ENCODE results near the gene ABCA7. TPM values are rescaled to one million over a fixed set of nuclear protein-coding genes. Genes with fewer than 3 reads are reported as not detected.
A peak's percentile ranks its signal among the peaks of the same experiment; 100 is the strongest.

The ABCA7 gene
- total and polyA plus RNA-seq, 2 of the 8 experiments (the other 6 are each of a cell fraction or from before 2014, with no cell fraction given), result 10.4 to 25.6 TPM

GRCh38 chr19:1065606-1066109 lies 25.8 kb downstream of the ABCA7 start:
- Histone ChIP-seq H3K79me1 (ENCODE audit: low read depth, low read length) (no peaks in the 10 kb centered on the region), H2BK5ac (ENCODE audit: low read depth, low read length) (peak overlapping the region; percentile 60; the same call in 1 of the 2 replicates), H2AK5ac (ENCODE audit: low read depth, low read length) (peak overlapping the region; percentile 29; the same call in 1 of the 2 replicates), H3K18ac (ENCODE audit: extremely low read depth, low read length) (peak overlapping the region; percentile 38; the same call in 1 of the 2 replicates), H2BK20ac (ENCODE audit: low read length) (0 out of 2 replicates have a peak overlapping the region, but pooled peaks have one; percentile 55), H3K4me2 (ENCODE audit: insufficient read depth in 1 of 2, low read depth in 2 of 2, low read length in 2 of 2) (peak overlapping the region; percentile 35 to 68; a peak in 1 of 4 replicates), H2BK12ac (ENCODE audit: low read depth, low read length) (0 out of 2 replicates have a peak overlapping the region, but pooled peaks have one; percentile 80), H3K23ac (ENCODE audit: insufficient read length) (no peak overlapping the region), H3K56ac (replicated peaks; ENCODE audit: insufficient read length, low read depth, low read length) (no peak overlapping the region), H3K4me1 (replicated peaks in 1 of 4; ENCODE audit: control insufficient read depth in 3 of 4, insufficient read depth in 4 of 4, low read length in 3 of 4) (peaks cover 0 to 27% (median 19%) of the 10 kb centered on the region in 4 experiments; a peak in 6 of 7 replicates), H4K20me1 (replicated peaks in 1 of 2; ENCODE audit: control insufficient read depth in 1 of 2, insufficient read depth in 2 of 2, low read length in 2 of 2) (peaks cover 0 to 8% of the 10 kb centered on the region in 2 experiments), H3K36me3 (ENCODE audit: control insufficient read depth in 2 of 4, insufficient read depth in 4 of 4, low read length in 3 of 4) (no peaks in the 10 kb centered on the region), H4K5ac (ENCODE audit: insufficient read length, low read depth, low read length) (no peak overlapping the region), H3K23me2 (ENCODE audit: low read depth, low read length) (peaks cover 11% of the 10 kb centered on the region; the same call in 1 of the 2 replicates), H4K8ac (ENCODE audit: extremely low read depth, insufficient read depth, low read length) (no peak overlapping the region; the same call in 1 of the 2 replicates), H2BK120ac (replicated peaks; ENCODE audit: low read depth, low read length) (no peak overlapping the region), H2AFZ (ENCODE audit: low read length) (no peak overlapping the region), H3K9ac (replicated peaks in 1 of 4; ENCODE audit: extremely low read depth in 1 of 4, low read depth in 3 of 4, low read length in 3 of 4) (no peak overlapping the region), H3K14ac (ENCODE audit: insufficient read length) (no peak overlapping the region), H3K9me3 (ENCODE audit: insufficient read depth in 2 of 2, low read depth in 1 of 2, low read length in 1 of 2) (peaks cover 0 to 21% of the 10 kb centered on the region in 2 experiments; a peak in 2 of 4 replicates), H3K4me3 (ENCODE audit: extremely low read depth in 1 of 4, insufficient read depth in 2 of 4, low read depth in 3 of 4, low read length in 4 of 4) (no peak overlapping the region), H4K91ac (replicated peaks; ENCODE audit: insufficient read length, low read length) (no peak overlapping the region), H3K27me3 (replicated peaks in 1 of 4; ENCODE audit: control insufficient read depth in 3 of 4, extremely low read depth in 1 of 4, insufficient read depth in 3 of 4, low read length in 3 of 4) (peaks cover 0 to 26% (median 18%) of the 10 kb centered on the region in 4 experiments; a peak in 5 of 7 replicates), H3K27ac (ENCODE audit: low read depth, low read length) (no peak overlapping the region), H3K79me2 (ENCODE audit: control insufficient read depth in 1 of 2, insufficient read depth in 2 of 2, low read length in 2 of 2) (no peaks in the 10 kb centered on the region), H2BK15ac (ENCODE audit: low read length) (peak overlapping the region; percentile 46; the same call in 1 of the 2 replicates), H3K4ac (replicated peaks; ENCODE audit: insufficient read length, low read depth, low read length) (peak overlapping the region; percentile 67)
- FAIRE-seq (no peak), DNase-seq (ENCODE audit: low read depth in 1 of 2, low spot score in 2 of 2) (no peak)
- ChIA-PET POLR2A (ENCODE audit: partially characterized antibody) (interaction anchor here (0.5 to 6.9 kb wide), 15 partner anchors 9 to 290 kb away, joined by 3 to 97 read pairs (median 5); partner anchors contain the start of genes CIRBP, CNN2, GPX4 and RNU6-2), CTCF (ENCODE audit: partially characterized antibody) (interaction anchor here (0.9 to 5.2 kb wide), 15 partner anchors 9 to 387 kb away, joined by 3 to 54 read pairs (median 4); partner anchors contain the start of genes ABCA7 and ATP5F1D)
- TF ChIP-seq POLR2AphosphoS5 (IDR thresholded peaks at IDR 0.05; ENCODE audit: low read depth, low read length), result 0 out of 2 replicates have a peak, but pooled peaks have one; percentile 20
- TF ChIP-seq HDAC2 (IDR thresholded peaks at IDR 0.05; ENCODE audit: borderline replicate concordance in 1 of 2, low read depth in 2 of 2, low read length in 2 of 2), result no peak
- no peak for TF ChIP-seq TEAD4 (IDR thresholded peaks at IDR 0.05; ENCODE audit: low read depth, low read length)
- WGBS, 2 experiments (ENCODE audit: extremely low coverage in 1 of 2, insufficient coverage in 1 of 2, insufficient read length in 1 of 2, insufficient replicate concordance in 2 of 2, low coverage in 1 of 2, low lambda C conversion rate in 2 of 2, missing lambda C conversion rate in 1 of 2), result 79% methylated on average over 17 of the region's 17 CpGs; no CpG with 5 or more reads in 1 of the 2 experiments
